Mucosa of rectum (tissue), 2 donors: ENCODE data around the gene RIPK3.
"Not testable (repeated sequence)": the region's sequence is repeated elsewhere in the genome, so short reads cannot be mapped to it uniquely, and the experiment has no call there.

Experiments
- H3K27ac ChIP-seq, 2 donors: one replicate each; pipeline ENCODE4 v1.7.0; 2013; ENCODE audit warnings: inconsistent platforms in 2 of 2, low read depth in 2 of 2, low read length in 2 of 2
- H3K27me3 ChIP-seq, 2 donors: one replicate each; pipeline ENCODE4 v1.7.0; 2013; ENCODE audit warnings: low read length in 2 of 2; ENCODE audit not compliant: control insufficient read depth in 2 of 2, insufficient read depth in 2 of 2
- H3K36me3 ChIP-seq, 2 donors: one replicate each; pipeline ENCODE4 v1.7.0; 2013; ENCODE audit warnings: low read length in 2 of 2; ENCODE audit not compliant: control insufficient read depth in 2 of 2, insufficient read depth in 2 of 2
- H3K4me1 ChIP-seq, 2 donors: one replicate each; pipeline ENCODE4 v1.7.0; 2013; ENCODE audit warnings: low read length in 2 of 2, mild to moderate bottlenecking in 1 of 2; ENCODE audit not compliant: control insufficient read depth in 2 of 2, insufficient read depth in 2 of 2
- H3K4me3 ChIP-seq, 2 donors: one replicate each; pipeline ENCODE4 v1.7.0; 2013; ENCODE audit warnings: low read length in 2 of 2
- H3K9ac ChIP-seq, 2 donors: one replicate each; pipeline ENCODE4 v1.7.0; 2013; ENCODE audit warnings: low read length in 2 of 2, low read depth in 1 of 2, mild to moderate bottlenecking in 1 of 2
- H3K9me3 ChIP-seq, 2 donors: one replicate each; pipeline ENCODE4 v1.7.0; 2013; ENCODE audit warnings: low read length in 2 of 2; ENCODE audit not compliant: control insufficient read depth in 2 of 2
- donor health status: healthy.
- donor health status: Normal muscosa, but diverticular disease.

The RIPK3 gene

GRCh38 chr14:24379907-24380730 is 40.3 kb upstream of the RIPK3 start:
- H3K9me3 ChIP-seq, result no peaks in the 10 kb centered on the region
- no peaks in the 10 kb centered on the region for H3K36me3 ChIP-seq
- peaks cover 0 to 3% of the 10 kb centered on the region in 2 donors for H3K4me1 ChIP-seq
- no peak overlapping the region for H3K4me3 ChIP-seq
- no peak overlapping the region for H3K9ac ChIP-seq
- peaks cover 0 to 4% of the 10 kb centered on the region in 2 donors for H3K27me3 ChIP-seq
- H3K27ac ChIP-seq, result no peak overlapping the region

- Histone ChIP-seq H3K36me3 (no peaks in the 10 kb centered on the region), H3K9ac (no peak overlapping the region), H3K4me3 (no peak overlapping the region), H3K27me3 (peaks cover 0 to 4% of the 10 kb centered on the region in 2 donors), H3K4me1 (peaks cover 0 to 3% of the 10 kb centered on the region in 2 donors), H3K9me3 (no peaks in the 10 kb centered on the region), H3K27ac (no peak overlapping the region)
Measured at GRCh38 chr14:24378981-24379906, 39.5 kb upstream of the RIPK3 start.

- no peak overlapping the region for H3K27ac ChIP-seq
- H3K9ac ChIP-seq, result no peak overlapping the region
- H3K4me1 ChIP-seq, result peaks cover 0 to 3% of the 10 kb centered on the region in 2 donors
- H3K27me3 ChIP-seq, result no peaks in the 10 kb centered on the region
- no peak overlapping the region for H3K4me3 ChIP-seq
- no peaks in the 10 kb centered on the region for H3K9me3 ChIP-seq
- peaks cover 0 to 3% of the 10 kb centered on the region in 2 donors for H3K36me3 ChIP-seq
Measured at GRCh38 chr14:24378327-24378726, 38.5 kb upstream of the RIPK3 start.

GRCh38 chr14:24377657-24378056 is 37.9 kb upstream of the RIPK3 start:
- no peaks in the 10 kb centered on the region for H3K27me3 ChIP-seq
- peaks cover 0 to 3% of the 10 kb centered on the region in 2 donors for H3K36me3 ChIP-seq
- no peak overlapping the region for H3K27ac ChIP-seq
- H3K9ac ChIP-seq, result no peak overlapping the region
- no peak overlapping the region for H3K4me3 ChIP-seq
- H3K4me1 ChIP-seq, result peaks cover 0 to 3% of the 10 kb centered on the region in 2 donors
- H3K9me3 ChIP-seq, result no peaks in the 10 kb centered on the region

GRCh38 chr14:24377126-24377525 is 37.3 kb upstream of the RIPK3 start:
- Histone ChIP-seq H3K4me1 (peaks cover 0 to 3% of the 10 kb centered on the region in 2 donors), H3K9me3 (no peaks in the 10 kb centered on the region), H3K27me3 (no peaks in the 10 kb centered on the region), H3K9ac (no peak overlapping the region), H3K36me3 (peaks cover 0 to 3% of the 10 kb centered on the region in 2 donors), H3K27ac (no peak overlapping the region), H3K4me3 (no peak overlapping the region)

GRCh38 chr14:24376448-24377070 is 36.8 kb upstream of the RIPK3 start:
- Histone ChIP-seq H3K27ac (no peak overlapping the region), H3K4me1 (peaks cover 0 to 3% of the 10 kb centered on the region in 2 donors), H3K36me3 (peaks cover 0 to 3% of the 10 kb centered on the region in 2 donors), H3K4me3 (no peak overlapping the region), H3K9ac (no peak overlapping the region), H3K9me3 (no peaks in the 10 kb centered on the region), H3K27me3 (no peaks in the 10 kb centered on the region)

GRCh38 chr14:24372701-24373416 is 33.1 kb upstream of the RIPK3 start:
- no peaks in the 10 kb centered on the region for H3K9me3 ChIP-seq
- H3K4me3 ChIP-seq, result no peak overlapping the region
- H3K4me1 ChIP-seq, result peaks cover 3 to 8% of the 10 kb centered on the region in 2 donors
- peaks cover 0 to 3% of the 10 kb centered on the region in 2 donors for H3K36me3 ChIP-seq
- H3K27ac ChIP-seq, result no peak overlapping the region
- no peaks in the 10 kb centered on the region for H3K27me3 ChIP-seq
- H3K9ac ChIP-seq, result no peak overlapping the region

GRCh38 chr14:24371605-24372004 is 31.8 kb upstream of the RIPK3 start:
- H3K27me3 ChIP-seq, H3K9ac ChIP-seq, H3K9me3 ChIP-seq, H3K36me3 ChIP-seq, H3K4me3 ChIP-seq, H3K27ac ChIP-seq: not testable (repeated sequence)
- H3K4me1 ChIP-seq, result peaks cover 5 to 17% of the 10 kb centered on the region in 2 donors

- peaks cover 0 to 2% of the 10 kb centered on the region in 2 donors for H3K27me3 ChIP-seq
- no peak overlapping the region for H3K9ac ChIP-seq
- no peak overlapping the region for H3K4me3 ChIP-seq
- no peak overlapping the region for H3K27ac ChIP-seq
- H3K36me3 ChIP-seq, result peaks cover 0 to 3% of the 10 kb centered on the region in 2 donors
- peaks cover 11 to 23% of the 10 kb centered on the region in 2 donors for H3K4me1 ChIP-seq
- H3K9me3 ChIP-seq, result no peaks in the 10 kb centered on the region
Measured at GRCh38 chr14:24370748-24371147, 31.0 kb upstream of the RIPK3 start.
